K562 (cell line): ENCODE results near the gene GNPTAB. TPM values are rescaled to one million over a fixed set of nuclear protein-coding genes. Genes with fewer than 3 reads are reported as not detected.

ENCODE experiments used
- ATF2 ChIP-seq: sonication (generic); formaldehyde crosslinking; IDR thresholded peaks from 2 replicates; pipeline ENCODE4 v1.8.1; 2022; ENCODE audit warnings: missing genetic modification reagents
- CBX3 ChIP-seq, 2 experiments: IDR thresholded peaks; 1 replicate in 1 of 2; 2 replicates in 1 of 2; pipeline ENCODE4 v1.6.1; 2012; ENCODE audit warnings: inconsistent platforms in 2 of 2, low read length in 2 of 2, borderline replicate concordance in 1 of 2, control low read depth in 1 of 2
- CUX1 ChIP-seq: fragments of 200-800 bp; sonication (Bioruptor generic); IDR thresholded peaks from 2 replicates; pipeline ENCODE4 v1.6.1; 2016; ENCODE audit warnings: missing genetic modification characterization, missing compliant biosample characterization
- DDX20 ChIP-seq: fragments of 450-650 bp; IDR thresholded peaks from 2 replicates; pipeline ENCODE4 v1.6.1; 2016; ENCODE audit warnings: missing genetic modification characterization, low read depth, mild to moderate bottlenecking, missing compliant biosample characterization, moderate library complexity
- E2F4 ChIP-seq: sonication (generic); formaldehyde crosslinking; IDR thresholded peaks from 2 replicates; pipeline ENCODE4 v1.8.0; 2022; ENCODE audit warnings: mild to moderate bottlenecking, low read depth, missing genetic modification reagents
- GABPB2 ChIP-seq: fragments of 250-450 bp; sonication (Bioruptor Pico); conservative IDR thresholded peaks from 2 replicates; pipeline ENCODE4 v1.5.1; 2021; ENCODE audit warnings: mild to moderate bottlenecking
- HDAC2 ChIP-seq: fragments of 450-650 bp; IDR thresholded peaks from 2 replicates; pipeline ENCODE4 v1.6.1; 2016; ENCODE audit warnings: mild to moderate bottlenecking
- HNRNPK ChIP-seq: fragments of 200-400 bp; formaldehyde crosslinking; IDR thresholded peaks from one replicate; pipeline ENCODE4 v1.6.1; 2018; ENCODE audit warnings: mild to moderate bottlenecking, low read depth, low read length; ENCODE audit not compliant: poor library complexity, severe bottlenecking
- KAT8 ChIP-seq: fragments of 450-650 bp; IDR thresholded peaks from 2 replicates; pipeline ENCODE4 v1.6.1; 2016; ENCODE audit warnings: low read depth, mild to moderate bottlenecking
- MEIS2 ChIP-seq: fragments of 450-650 bp; IDR thresholded peaks from 2 replicates; pipeline ENCODE4 v1.6.1; 2014; ENCODE audit warnings: mild to moderate bottlenecking; ENCODE audit not compliant: partially characterized antibody
- NR2F6 ChIP-seq: fragments of 450-650 bp; formaldehyde crosslinking; IDR thresholded peaks from 2 replicates; pipeline ENCODE4 v1.4.0; 2020; ENCODE audit warnings: mild to moderate bottlenecking
- OTX1 ChIP-seq: fragments of 450-650 bp; formaldehyde crosslinking; IDR thresholded peaks from 2 replicates; pipeline ENCODE4 v1.4.0; 2022; ENCODE audit warnings: mild to moderate bottlenecking
- PURB ChIP-seq: sonication (generic); formaldehyde crosslinking; IDR thresholded peaks from 2 replicates; pipeline ENCODE4 v1.9.0; 2021; ENCODE audit warnings: low read depth, mild to moderate bottlenecking, missing genetic modification reagents
- ZBTB34 ChIP-seq: fragments of 250-450 bp; sonication (Bioruptor Pico); IDR thresholded peaks from 2 replicates; pipeline ENCODE4 v1.8.0; 2021; ENCODE audit warnings: mild to moderate bottlenecking, moderate library complexity
- ZNF384 ChIP-seq: IDR thresholded peaks from 2 replicates; pipeline ENCODE4 v1.6.1; 2012; ENCODE audit warnings: low read depth, low read length, improper control_type of control experiment
- ZNF740 ChIP-seq, 3 experiments: fragments of 200-800 bp in 1 of 3; sonication (Bioruptor generic) in 1 of 3; sonication (generic) in 1 of 3; formaldehyde crosslinking in 1 of 3; IDR thresholded peaks; 2 replicates each; pipeline versions ENCODE4 v1.6.1 to v1.8.0; 2016 to 2022; ENCODE audit warnings: mild to moderate bottlenecking in 2 of 3, missing compliant biosample characterization in 2 of 3, missing genetic modification characterization in 2 of 3, missing genetic modification reagents in 1 of 3
- polyA plus RNA-seq, 8 experiments: library from polyadenylated mRNA; depleted of rRNA in 4 of 8; stranded (reverse) in 5 of 8; unstranded in 3 of 8; fragments of >200 nt; fragmentation: Nextera tagmentation in 2 of 8; fragmentation: Illumina TruSeq in 1 of 8; extraction: Ambion mirVana in 2 of 8; extraction: Trizol in 1 of 8; gene quantifications; 2 replicates each; pipeline versions ENCODE4 v1.2.1 to v1.2.3, GENCODE V29; 2011 to 2014; ENCODE audit warnings: inconsistent platforms in 1 of 8, missing spikeins in 1 of 8
- total RNA-seq, 7 experiments: library from RNA; depleted of rRNA in 6 of 7; stranded (reverse); fragments of >200 nt in 6 of 7; fragmentation: Illumina TruSeq in 2 of 7; extraction: Trizol in 2 of 7; gene quantifications; 2 replicates each; pipeline versions ENCODE4 v1.2.1 to v1.2.3, GENCODE V29; 2011 to 2021; ENCODE audit warnings: low replicate concordance in 1 of 7

The GNPTAB gene
- total and polyA plus RNA-seq, 9 of the 15 experiments (the other 6 are each of a cell fraction or from before 2014, with no cell fraction given), result 5.9 to 23.2 (median 19.3) TPM

GRCh38 chr12:101697930-101698799 is 132.6 kb downstream of the GNPTAB start (continued):
- TF ChIP-seq ATF2 (CRISPR knock-in tag) (no peak), ZBTB34 (CRISPR knock-in tag) (no peak), OTX1 (CRISPR knock-in tag) (no peak), KAT8 (no peak), MEIS2 (no peak), PURB (CRISPR knock-in tag) (no peak), DDX20 (tag) (no peak), NR2F6 (CRISPR knock-in tag) (peak; percentile 21; the same call in 1 of the 2 replicates), CBX3 (IDR thresholded peaks at IDR 0.05; ENCODE audit: borderline replicate concordance in 1 of 2, low read length in 2 of 2) (no peak), E2F4 (CRISPR knock-in tag) (no peak), CUX1 (CRISPR knock-in tag) (no peak), ZNF740 (CRISPR knock-in tag; IDR thresholded peaks at IDR 0.05) (no peak), ZNF740 (tag; IDR thresholded peaks at IDR 0.05) (no peak), HNRNPK (no peak), HDAC2 (no peak), ZNF384 (no peak), GABPB2 (no peak)
